HG03469 (cell line): ENCODE measurements around the gene TRIP6.

Experiments used
- ATAC-seq: cut with Tn5 transposase; IDR thresholded peaks from one replicate; pipeline ENCODE4 v1.9.1; 2021; ENCODE audit warnings: mild to moderate bottlenecking, moderate library complexity, moderate number of reproducible peaks; ENCODE audit not compliant: unreplicated experiment

The TRIP6 gene

DNA sequence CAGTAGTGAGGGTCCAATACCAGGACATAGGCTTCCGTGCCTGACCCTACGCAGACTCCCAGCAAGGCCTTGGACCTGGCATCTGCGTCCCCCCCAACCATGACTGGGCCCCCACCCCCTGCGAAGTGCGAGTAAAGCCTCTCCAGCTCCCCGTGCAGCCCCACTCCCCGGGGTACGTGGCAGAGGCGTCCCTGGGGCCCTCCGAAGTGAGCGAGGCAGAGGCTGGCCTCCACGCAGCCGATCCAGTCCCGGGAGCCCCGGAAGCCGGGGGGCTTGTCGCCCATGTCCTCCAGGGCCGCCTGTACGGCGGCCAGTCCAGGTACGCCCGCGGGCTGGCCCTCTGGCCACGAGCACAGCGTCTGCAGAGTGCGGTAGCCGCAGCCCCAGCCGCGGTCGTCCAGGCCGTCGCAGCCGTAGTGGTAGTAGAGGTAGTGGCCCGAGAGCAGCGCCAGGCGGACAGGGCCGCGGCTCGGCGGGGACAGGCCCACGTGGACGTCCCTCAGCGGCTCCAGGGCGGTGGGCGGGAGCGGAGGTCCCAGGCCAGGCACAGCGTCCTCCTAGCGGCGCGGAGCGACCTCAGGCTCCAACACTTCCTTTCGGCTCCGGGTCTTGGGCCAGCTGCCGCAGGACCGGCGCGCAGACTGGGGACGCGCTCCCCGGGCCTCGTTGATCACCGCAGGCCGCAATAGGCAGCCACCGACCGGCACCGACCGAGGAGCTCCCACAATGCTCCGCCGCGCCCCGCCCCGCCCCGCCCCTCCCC lies 22.0 kb downstream of the TRIP6 start, which contains the start of gene UFSP1:
UFSP1 (minus strand) TSS at position 728 of the 763 bp plus-strand sequence; CDS start at position 284, 444 bp downstream.
- ATAC-seq = no peak

DNA sequence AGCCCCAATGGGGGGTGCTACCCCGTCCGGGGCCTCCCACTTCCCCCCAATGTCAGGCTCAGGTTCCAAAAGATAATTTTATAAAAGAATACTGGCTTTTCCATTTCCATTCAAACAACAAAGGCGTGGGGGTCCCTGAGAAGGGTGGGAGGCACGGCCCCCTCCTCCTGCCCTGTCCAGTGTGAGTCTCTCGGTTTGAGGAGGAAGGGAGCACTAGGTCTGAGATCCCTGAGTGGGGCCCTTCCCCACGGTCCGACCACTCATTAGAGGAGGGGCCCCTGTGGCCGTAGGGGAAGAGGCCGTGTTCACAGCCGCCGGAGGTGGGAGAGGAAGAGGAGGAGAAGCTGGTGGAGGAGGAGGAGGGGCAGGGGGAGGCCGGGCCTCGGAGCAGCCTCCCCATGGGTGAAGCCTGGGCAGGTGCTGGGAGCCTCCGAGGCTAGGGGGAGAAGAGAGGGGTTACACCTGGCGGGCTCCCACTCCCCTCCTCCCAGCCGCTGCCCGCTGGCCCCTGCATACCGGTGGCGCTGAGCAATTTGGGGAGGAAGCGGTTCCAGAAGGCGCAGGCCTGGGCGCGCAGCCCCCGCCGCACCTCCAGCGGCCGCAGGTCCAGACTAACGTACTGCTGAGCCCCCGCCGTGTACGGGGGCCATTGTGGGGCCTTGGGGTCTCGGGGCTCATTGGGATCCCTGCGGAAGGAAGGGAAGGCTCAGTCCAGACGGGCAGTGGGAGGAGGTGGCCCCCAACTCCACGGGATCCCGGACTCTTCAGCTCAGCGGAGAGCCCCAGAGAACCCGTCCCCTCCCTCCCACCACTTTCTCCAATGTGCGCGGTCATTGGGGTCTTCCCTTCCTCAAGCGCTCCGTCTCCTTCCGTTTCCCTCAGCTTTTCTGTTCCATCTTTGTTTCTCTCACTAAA lies 23.7 kb downstream of the TRIP6 start:
- ATAC-seq = no peak

DNA sequence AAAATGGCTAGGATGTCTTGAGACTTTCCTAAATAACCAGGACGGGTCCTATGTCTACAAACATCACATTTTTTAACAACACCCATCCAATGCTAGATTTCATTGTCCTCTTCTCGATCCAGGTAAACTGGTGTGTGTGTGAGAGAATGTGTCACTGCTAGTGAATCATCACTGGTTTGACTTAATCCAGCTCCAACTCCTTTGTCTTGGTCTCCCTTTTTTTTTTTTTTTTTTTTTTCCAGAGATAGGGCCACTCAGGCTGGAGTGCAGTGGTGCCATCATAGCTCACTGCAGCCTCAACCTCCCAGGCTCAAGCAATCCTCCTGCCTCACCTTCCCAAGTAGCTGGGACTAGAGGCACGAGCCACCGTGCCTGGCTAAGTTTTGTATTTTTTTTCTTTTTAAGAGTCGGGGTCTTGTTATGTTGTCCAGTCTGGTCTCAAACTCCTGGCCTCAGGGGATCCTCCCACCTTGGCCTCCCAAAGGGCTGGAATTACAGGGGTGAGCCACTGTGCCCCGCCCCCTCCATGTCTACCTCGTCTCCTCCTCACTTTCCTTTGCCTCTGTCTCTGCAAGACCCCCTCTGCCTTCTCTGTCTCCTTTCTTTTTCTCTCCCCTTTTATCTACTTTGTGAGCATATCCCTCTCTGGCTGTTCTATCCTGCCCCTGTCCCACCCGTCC lies 24.5 kb downstream of the TRIP6 start:
- ATAC-seq = no peak

DNA sequence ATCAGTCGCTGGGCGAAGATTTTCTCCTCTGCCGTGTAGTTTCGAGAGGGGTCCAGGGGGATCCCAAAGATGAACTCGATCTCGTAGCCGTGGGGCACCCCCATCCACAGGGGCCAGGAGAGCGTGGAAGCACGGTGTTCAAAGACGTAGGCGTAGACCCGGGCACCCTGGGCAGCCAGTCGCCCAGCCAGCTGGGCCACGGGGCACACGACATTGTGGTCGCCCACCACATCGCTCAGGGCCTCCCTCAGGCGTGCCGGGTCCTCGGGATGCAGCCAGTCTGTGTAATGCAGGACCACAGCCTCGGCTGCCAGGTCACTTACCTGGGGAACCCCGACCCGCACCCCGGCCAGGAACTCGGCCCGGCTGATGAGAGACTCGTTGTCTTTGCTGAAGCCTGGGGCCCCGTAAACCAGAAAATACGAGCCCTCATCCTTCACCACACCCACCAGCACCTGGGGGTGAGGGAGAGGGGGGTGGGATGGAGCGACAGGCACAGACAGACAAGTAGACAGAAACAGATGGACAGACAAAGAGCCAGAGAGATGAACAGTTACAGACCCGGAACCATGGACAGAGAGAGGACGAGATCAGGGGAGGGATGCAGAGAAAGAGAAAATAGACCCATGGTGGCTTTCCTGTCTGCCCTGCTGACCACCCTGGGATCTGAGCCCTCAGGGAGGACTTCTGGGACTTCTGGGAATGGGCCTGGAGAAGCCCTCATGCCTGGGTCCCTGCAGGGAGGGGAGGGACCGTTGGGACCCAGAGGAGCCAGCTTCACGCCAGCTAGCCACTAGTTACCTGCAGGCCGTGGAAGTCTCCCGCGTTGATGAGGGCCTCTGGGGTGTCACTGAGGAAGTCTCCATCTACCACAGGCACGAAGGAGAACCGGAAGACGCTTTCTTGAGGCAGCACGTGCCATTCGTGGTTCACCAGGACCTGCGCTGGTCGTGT lies 25.5 kb downstream of the TRIP6 start:
- ATAC-seq = no peak

DNA sequence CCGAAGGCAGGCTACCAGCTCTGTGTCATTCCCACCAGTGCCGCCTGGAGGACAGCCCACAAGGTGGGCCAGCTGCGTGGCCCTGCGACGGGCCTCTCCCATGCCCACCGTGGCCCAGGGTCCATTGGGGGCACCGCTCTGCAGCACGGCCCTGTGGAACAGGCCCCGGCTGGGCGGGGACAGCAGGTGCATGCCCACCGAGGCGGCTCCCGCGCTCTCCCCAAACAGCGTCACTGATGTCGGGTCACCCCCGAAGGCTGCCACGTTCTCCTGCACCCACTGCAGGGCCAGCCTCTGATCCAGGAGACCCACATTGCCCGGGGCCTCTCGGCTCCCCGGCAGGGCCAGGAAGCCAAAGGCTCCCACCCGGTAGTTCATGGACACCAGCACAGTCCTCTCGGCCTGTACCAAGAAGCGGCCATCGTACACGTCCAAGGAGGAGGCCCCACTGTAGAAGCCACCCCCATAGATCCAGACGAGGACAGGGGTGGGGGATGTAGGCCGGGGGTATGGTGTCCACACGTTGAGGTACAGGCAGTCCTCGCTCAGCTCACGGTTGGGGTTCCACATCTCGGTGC lies 26.2 kb downstream of the TRIP6 start:
- ATAC-seq = no peak

DNA sequence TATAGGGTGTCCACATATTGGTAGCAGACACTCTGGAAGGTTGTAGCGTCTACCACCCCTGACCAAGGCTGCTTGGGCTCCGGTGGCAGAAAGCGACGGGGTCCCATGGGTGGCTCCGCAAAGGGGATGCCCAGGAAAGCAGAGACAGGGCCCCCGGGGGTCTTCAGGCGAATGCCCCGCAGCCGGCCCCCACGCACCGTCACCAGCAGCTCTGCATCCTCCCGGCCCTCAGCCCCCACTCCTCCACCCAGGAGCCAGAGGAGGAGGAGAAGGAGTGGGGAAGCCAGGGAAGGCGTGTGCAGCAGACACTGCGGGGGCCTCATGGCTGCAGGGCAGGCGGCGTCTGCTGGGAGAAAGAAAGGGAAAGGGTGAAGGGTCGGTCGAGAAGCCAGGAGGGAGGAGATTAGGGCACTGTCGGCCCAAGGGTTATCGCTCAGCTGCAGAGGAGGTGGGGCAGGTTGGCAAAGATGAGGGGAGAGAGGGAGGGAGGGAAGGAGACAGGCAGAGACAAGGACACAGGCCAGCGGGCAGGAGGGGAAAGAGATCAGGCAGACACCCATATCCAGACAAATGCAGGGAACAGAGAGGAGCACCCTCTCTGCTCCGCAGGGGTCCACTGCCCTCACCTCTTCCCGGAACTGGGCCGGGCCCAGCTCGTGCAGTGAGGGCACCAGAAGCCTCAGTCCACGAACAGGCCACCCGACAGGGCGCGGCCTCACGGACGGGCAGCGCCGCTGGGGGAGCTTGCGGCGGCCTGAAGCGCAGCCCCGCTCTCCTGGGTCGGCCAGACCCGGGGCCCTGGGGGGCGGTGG lies 26.9 kb downstream of the TRIP6 start:
- ATAC-seq = no peak

DNA sequence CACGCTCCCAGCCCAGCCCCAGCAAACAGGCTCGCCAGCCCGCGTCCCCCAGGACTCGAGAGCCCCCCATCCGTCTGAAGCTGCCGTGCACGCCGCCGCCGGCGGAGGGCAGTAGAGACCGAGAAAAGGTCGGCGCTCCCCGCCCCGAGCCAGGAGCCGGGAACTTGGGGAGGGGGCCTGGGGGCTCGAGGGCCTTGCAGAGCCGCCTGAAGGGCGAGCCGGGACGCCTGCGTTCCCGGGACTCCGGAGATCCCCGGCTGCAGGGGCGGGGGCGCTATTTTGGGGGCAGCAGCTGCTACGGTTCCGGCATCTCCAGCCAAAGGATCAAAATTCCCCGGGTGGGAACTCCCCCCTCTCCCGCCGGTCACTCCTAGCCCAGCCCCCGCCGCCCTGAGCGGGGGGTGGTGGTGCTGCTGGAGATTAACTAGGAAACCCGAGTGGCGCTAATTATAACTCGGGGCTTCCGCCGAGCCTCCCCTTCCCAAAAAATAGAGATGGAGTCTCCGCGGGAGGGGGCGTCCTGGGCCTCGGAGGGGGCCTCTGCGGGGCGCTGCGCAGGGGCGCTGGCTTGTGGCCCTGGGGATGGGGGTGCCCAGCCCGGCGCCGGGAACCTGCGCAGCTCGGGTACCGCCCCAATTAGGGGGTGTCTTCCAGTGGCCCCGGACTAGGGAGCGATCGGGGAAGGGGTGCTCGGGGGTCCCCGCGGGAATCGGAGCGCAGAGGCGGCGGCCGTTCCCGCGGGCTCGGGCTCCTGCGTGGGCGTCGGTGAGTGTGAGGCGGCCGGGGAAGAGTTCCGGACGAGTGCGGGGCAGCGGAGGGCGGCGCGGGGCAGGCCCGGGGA lies 27.9 kb downstream of the TRIP6 start:
- no peak for ATAC-seq

DNA sequence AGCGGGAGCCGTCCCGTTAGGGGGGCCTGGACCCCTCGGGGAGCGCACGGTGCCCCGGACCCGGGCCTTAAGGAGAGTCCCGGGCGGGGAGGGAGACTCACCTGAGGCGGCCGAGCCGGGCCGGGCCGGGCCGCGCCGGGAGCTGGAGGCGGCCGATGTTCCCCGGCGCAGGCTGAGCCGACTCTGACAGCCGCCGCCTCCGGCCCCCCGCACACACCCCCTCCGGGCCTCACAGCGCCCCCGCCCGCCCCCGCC lies 28.4 kb downstream of the TRIP6 start, which contains the start of gene ACHE:
ACHE (minus strand) TSS at position 188 of the 255 bp plus-strand sequence. CDS start 1,656 bp downstream, outside the sequence.
- no peak for ATAC-seq

DNA sequence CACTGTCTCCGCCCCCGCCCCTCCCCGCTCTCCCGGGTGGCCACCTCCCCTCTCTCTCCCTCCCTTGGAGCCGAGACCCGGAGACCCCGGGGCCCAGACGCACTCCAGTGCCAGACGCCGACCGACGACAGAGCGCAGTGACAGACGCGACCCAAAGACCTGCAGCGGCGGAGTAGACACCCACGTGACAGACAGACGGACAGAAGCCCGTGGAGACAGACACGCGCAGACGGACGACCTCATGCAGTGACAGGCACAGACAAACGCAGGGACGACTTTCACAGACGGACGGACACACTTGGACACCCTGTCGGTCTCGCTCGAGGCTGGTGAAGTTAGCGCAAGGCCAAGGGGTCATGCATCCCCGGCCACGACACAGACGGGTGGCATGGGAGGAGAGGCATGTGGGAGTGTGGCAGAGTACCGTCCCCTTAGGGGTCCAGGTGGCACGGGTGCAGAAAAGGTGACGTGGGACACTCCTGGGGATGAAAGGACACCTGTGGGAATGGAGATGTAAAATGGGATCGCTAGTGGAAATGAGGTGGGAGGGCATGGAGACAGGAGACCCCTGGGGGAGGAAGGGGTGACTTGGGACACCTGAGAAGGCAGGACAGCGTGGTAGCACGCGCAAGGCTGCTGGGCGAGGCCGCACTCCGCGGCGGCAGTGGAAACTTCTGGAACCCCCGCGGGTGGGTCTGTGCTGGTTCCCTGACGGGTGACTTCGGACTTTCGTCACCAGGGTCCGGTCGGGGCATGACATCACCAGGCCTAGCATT lies 29.0 kb downstream of the TRIP6 start:
- no peak for ATAC-seq

DNA sequence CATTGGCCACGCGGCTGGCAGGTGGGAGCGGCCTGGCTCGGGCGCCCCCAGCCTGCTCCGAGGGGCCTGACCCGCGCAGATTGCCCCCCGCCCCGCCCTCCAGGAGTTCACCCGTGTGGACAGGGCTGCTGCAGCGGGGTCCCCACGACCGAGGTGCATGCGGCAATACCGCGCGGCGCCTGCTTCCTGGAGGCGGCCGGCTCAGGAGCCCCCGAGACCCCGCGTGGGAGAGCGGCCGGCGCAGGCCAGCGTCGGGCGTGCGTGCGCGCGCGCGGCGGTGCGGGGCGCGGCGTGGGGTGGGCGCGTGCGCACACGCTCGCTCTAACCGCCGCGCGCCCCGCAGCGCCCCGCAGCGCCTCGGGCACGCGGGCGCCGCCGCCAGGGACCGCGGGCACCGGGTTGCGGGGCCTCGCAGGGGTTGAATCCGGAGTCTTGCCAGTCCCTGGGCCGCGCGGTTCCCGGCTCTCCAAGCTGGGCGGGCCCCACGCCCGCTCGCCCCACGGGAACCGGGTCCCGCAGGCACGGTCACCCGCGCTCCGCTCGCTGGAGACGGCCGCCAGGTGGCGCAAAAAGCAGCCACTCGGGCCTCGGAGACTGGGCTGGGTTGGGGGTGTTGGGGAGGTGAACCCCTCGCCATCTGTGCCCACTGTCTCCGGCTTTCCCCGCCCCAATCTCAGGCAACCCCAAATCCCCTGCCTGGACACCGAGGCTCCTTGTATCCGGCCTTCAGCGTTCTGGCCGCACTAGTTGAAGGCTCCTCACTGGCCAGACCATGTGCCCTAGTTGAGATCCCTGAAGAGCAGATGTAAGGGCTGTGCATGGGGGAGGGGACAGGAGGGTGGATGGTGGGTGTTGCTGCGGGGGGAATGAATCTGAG lies 29.8 kb downstream of the TRIP6 start:
- no peak for ATAC-seq

DNA sequence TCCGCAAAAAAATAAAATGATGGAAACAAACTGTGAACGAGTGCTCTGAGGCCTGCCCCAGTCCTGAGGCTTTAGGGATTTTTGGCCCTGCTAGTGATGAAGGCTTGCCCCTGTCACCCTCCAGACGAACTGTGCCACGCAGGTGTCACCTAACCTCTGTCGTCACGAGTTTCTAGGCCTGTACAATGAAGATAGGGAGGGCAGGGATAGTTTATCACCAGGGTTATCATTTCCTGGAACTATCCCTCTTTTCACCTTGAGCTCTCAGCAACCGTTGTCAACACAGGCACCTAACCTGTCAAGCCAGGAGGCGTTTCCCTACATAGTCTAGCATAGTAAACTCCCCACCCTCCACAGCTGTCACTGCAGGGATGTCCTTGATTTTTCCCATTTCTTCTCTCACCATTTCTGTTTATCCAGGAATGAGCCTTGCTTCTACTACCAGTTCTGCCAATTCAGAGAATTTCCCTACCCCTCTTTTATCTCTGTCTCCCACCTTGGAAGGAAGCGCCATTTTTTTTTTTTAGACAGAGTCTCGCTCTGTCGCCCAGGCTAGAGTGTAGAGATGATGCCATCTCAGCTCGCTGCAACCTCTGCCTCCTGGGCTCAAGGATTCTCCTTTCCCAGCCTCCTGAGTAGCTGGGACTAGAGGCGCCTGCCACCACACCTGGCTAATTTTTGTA lies 30.7 kb downstream of the TRIP6 start:
- ATAC-seq = no peak

DNA sequence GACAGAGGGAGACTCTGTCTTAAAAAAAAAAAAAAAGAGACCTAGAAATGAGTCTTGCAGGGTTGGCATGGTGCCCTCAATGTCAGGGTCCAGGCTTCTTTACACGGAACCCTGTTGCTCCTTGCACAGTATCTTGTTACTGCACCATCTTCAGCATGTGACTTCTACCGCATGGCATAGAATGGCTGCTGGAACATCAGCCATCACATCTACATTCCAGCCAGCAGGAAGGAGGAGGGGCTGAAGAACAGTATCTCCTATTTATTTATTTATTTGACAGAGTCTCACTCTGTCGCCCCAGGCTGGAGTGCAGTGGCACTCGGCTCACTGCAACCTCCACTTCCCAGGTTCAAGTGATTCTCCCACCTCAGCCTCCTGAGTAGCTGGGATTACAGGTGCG lies 32.2 kb downstream of the TRIP6 start:
- ATAC-seq = no peak

DNA sequence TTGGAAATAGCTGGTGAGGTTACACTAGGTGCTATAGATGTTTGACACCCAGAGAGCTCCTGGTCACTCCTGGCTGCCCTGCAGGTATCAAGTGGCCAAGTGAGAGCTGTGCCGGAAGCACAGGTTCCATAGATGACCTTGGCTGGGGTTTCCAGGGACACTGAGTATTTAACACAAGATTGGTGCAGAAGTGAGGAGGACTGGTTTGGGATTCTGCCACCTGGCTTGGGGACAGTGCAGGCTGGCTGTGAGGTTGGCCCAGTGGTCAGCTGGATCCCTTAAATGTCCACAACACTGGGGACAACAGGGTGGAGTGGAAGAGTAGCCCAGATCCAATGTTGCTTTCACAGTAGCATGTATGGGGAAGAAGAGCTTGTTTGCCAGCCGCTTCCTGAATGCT lies 33.8 kb downstream of the TRIP6 start:
- ATAC-seq = no peak

DNA sequence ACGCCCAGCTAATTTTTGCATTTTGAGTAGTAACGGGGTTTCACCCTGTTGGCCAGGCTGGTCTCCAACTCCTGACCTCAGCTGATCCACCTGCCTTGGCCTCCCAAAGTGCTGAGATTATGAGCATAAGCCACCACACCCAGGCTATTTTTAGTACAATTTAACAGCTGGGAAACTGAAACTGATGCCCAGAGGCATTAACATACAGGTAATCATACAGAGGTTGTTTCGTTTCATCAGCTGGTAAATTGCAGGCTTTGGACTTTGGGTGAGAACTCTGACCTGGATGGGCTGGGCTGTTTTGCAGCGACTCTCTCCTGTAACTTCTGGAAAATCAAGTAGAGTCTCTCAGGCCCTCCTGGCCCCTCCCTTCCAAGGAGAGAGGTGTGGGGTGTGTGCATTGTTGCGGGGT lies 34.7 kb downstream of the TRIP6 start:
- ATAC-seq = no peak

DNA sequence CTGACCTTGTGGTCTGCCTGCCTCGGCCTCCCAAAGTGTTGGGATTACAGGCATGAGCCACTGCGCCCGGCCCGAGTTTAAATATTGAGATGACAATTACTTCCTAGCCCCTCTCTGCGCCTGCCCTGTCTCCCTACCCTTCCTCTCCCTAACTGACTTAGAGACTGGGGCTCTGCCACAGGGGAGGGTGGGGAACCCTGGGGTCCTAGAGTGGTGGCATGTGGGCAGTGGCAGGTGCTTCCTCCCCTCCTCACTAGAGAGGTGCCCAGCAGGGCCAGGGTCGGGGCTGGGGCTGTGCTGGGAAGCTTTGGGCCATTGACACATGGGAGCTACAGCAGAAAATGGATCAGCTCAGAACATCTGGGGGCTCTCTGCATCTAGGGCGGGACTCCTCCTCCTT lies 35.5 kb downstream of the TRIP6 start:
- ATAC-seq = no peak

DNA sequence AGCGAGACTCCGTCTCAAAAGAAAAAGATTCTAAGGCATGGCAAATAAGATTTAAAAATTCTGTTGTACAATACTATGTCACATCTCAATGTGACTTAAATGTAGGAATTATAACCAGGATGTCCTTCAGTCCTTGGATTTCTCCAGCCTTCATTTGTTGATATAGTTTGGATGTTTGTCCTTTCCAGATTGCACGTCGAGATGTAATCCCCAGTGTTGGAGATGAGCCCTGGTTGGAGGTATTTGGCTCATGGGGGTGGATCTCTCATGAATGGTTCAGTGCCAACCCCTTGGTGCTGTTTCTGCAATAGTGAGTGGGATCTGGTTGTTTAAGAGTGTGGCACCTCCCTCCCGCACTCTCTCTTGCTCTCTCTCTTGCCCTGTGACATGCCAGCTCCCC lies 41.3 kb downstream of the TRIP6 start:
- ATAC-seq = no peak
